Ishikawa (cell line): ENCODE results near the gene GAS5.

Experiments
- CREB1 ChIP-seq: IDR thresholded peaks from 2 replicates; pipeline ENCODE4 v1.6.1; 2012; ENCODE audit warnings: low read depth
- EP300 ChIP-seq: IDR thresholded peaks from 2 replicates; pipeline ENCODE4 v1.6.1; 2012; ENCODE audit warnings: borderline replicate concordance
- FOXM1 ChIP-seq: IDR thresholded peaks from 2 replicates; pipeline ENCODE4 v1.6.1; 2012; ENCODE audit warnings: low read depth, borderline replicate concordance
- REST ChIP-seq: IDR thresholded peaks from 2 replicates; pipeline ENCODE4 v1.6.1; 2012; ENCODE audit warnings: low read depth, mild to moderate bottlenecking
- TAF1 ChIP-seq: IDR thresholded peaks from 2 replicates; pipeline ENCODE4 v1.6.1; 2012; ENCODE audit warnings: low read depth, mild to moderate bottlenecking
- YY1 ChIP-seq: IDR thresholded peaks from 2 replicates; pipeline ENCODE4 v1.6.1; 2012; ENCODE audit warnings: low read depth

DNA sequence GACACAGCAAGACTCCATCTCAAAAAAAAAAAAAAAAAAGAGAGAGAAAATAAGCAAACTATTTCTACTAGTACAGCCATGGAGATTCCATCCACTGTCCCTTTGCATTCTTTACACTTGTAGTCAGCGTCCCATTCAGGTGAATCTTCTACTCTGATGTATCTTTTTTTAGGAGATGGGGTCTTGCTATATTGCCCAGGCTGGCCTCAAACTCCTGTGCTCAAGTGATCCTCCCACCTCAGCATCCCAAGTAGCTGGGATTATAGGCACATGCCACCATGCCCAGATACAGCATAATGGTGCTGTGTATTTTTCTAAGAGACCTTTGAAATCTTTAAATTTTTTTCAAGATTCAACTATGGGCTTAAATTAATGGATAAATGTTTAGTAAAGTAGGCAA lies 35.0 kb downstream of the GAS5 start:
- TF ChIP-seq REST (no peak), EP300 (no peak), CREB1 (no peak), TAF1 (no peak), YY1 (no peak), FOXM1 (no peak)
